CD4-positive, alpha-beta T cell treated with Interleukin-17A for 1 hour (primary cell): ENCODE results near the gene LENEP.

Experiments used
- DNase-seq: peaks from one replicate; pipeline ENCODE4 v3.0.0-alpha.2; 2020

Gene LENEP, protein sequence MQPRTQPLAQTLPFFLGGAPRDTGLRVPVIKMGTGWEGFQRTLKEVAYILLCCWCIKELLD

DNA sequence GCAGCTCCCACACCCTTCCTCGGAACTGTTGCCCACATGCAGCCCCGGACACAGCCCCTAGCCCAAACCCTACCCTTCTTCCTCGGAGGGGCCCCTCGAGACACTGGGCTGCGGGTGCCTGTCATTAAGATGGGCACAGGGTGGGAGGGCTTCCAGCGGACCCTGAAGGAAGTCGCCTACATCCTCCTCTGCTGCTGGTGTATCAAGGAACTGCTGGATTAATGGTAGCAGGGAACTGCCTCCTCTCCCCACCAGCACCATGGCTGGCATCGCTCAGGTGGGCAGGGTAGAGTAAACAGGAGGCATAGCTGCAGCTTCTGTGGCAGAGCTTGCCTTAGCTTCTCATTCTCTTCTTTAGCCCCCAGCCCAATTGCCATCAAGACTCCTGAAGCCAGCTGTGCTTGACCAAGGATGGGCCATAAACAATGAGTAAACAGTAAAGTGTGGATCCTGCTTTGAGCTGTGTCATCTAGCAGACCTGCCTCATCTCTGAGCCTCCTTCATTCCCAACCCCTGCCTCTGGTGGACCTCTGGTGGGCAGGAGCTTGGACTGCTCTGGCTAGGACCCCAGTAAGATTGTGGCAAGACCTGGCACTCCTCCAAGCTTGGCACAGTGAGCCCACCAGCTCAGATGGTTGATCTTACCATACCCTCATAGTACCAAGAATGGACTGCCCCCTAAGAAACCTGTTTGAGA is at the start of gene LENEP:
Gene LENEP, plus strand, starts transcription at position 15 of the 697 bp plus-strand sequence. Its CDS starts 22 bp downstream, at position 37.
- DNase-seq = no peak

DNA sequence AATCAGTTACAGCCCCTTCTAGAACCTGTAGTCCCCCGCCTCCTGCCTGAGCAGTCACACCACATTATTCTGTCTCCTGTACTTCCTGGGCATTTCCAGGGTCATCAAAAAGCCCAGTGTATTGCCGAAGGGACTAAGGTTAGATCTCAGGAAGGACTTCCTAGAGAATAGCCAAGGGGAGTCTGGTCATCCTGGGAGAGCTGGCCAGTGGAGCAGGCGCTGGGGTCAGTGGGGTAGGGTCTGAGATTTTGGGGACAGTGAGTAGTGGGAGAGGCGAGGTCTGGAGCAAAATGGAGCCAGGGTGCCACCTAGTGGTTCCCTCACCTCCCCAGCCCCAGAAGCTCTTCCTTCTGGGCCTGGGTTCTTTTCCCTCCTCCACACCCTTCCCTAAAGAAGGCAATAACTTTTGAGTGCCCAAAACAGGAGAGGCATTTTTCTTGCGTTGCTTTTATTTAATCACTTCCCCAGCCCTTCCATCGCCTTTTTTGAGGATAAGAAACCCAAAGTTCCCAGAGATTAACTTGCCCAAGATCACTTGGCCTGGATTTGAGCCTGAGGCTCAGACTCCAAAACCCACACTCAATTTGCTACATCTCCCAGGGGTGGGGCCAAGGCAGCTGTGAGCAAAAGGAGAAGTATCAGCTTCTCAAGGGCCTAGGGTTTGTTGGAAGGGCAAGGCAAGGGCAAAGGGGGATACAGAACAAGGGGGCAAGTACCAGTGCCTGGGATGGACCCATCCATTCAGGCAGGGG is 49.6 kb upstream of the LENEP start:
- peak; percentile 53 for DNase-seq

DNA sequence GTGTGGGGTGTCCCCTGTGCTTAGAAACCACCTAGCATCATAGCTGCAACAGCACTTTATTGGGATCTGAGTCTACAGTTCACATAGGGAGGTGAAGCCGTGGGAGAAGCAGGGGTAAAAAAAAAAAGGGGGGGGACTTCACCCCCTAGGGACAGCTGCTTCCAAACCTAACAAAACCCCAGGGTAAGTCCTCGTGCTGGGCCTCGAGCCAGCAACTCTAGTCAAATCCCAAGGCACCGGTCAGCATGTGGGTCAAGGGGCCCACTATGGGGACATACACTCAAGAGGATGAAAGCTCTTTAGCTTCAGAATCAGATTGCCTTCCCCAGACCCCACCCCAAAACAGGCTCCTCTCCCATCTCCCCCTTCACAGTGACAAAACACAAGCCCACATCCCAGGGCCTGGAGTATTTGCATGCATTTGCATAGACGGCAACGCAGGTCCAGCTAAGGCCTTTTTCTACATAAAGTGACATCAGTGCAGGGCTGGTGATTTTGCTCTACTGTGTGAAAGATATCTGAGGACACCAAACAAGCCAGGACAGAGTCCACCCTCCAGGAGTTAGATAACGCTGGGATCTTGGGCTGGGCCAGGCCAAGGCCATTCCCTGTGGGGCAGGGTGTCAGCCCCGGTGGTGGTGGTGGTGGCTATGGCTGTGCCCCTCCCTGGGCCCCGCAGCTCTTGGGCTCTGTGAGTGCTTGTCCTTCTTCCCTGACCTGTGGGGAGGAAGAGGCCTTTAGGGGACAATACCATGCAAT is 48.8 kb upstream of the LENEP start:
- DNase-seq = no peak

DNA sequence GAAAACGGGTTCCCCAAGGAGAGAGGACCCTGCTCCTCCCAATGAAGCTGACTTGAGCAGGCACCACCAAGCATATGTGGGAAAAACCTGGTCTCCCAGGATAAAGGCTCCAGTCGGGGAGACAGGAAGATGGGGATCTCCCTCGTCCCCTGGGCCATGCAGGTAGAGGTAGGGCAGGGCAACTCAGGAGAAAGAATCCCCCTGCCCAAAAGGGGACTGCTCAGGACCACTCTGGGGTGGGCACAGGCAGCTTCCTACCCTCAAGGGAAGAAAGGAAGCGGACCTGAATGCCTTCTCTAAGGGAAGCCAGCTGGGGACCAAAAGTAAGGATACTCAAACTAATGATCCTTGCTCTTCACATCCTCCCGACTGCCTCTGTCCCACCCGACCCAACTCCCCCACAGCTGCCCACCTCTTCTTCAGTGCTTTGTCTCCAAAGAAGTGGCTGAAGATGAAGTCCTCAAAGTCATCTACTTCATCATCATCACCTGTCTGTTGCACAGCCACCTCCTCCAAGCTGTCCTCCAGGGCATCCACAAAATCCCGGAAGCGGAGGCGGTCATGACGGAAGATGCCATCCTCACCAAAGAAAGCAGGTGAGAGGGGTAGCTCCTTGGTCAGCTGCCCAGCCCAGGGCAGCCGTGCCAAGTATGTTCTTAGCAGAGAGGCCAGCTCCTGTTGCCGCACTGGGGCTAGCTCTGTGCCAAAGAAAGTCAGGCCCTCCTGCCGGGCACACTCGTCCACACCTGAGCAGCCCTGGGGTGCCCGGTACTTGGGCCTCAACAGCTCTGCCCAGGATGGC is 48.0 kb upstream of the LENEP start:
- DNase-seq = no peak

DNA sequence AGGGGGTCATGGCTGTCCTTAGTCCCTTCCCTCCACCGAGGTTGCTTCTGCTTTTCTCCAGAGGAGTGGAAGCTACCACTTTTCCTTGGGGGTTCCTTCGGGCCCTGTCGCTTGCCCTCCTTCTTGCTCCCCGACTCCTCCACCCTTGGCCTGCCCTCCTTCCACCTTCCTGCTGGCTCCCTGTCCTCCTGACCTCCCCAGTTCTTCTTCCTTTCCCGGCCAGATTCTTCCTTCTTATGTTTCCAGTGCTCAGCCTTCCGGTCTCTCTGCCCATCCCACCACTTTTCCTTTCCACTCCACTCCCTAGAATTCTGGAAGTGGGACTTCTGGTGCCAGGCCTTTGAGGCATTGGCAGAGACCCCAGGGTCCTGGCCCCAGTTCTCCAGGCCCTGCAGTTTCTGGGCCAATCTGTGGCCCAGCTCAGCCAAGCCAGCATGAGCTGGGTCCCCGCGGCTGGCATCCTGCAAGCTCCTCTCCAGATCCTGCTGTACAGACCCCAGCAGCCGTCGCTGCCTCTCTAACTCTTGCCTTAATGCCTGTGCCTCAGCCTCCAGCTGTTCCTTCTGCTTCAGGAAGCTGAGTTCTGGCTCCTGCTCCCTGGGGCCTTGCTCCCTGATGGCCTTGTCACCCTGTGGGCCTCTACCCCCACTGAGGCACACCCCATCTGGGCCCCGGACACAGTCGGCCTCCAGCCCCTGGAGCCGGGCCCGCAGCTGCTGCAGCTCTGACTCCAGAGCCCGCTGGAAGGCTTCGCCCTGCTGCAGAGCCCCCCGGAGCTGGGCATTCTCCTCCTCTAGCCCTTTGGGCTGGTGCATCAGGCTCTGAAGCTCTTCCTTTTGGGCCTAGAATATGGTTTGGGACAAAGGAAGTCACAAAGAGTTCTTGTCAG is 47.2 kb upstream of the LENEP start:
- DNase-seq = no peak

DNA sequence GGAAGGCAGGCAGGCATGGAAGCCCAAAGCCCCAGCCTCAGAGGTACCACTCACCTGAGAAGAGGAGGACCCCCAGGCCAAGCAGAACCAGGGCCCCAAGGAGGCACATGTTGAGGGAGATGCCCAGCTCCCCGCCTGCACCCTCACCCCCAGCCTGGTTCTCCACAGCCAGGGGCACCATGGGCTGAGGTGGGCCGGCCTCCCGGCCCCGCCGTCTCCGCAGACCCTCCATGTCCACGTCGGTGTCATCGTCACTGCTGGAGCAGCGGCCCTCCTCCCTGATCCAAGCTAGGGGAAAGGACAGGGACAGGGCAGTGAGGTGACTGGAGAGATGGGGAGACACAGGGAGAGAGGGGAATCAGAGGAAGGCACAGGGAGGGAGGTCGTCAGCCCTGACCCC is 45.3 kb upstream of the LENEP start:
- DNase-seq = no peak

DNA sequence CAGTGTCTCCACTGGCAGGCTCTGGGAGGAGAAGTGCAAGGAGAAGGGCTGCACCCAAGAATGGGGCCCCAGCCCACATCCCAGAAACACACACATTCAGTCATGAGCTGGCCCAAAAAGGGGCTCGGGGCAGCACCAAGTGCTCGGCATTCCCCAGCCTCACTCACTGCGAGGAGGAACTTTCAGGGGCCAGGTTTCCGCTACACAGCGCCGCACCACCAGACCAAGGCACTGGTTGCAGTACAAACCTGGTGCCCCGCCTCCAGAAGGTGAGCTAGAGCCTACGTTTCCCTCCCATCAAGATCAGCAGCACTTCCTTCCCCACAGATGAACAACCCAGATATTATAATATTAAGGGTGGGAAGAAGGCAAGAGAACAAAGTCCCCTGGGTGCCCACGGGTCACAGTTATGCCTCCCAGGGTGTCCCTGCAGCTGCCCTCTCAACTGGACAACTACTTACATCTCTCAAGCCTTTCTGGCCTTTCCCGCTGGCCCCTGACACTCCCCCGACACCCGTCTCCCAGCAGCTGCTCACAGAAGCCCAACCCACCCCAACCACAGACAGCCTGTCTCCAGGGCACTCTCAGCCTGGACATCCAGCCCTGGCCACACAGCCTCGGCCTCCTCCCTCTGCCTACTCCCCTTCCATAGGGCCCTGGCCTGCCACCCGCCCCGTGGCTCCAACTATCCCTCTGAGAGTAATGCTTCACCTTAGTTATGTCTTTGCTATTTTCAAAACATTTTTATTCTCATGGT is 41.3 kb upstream of the LENEP start:
- peak; percentile 85 for DNase-seq

DNA sequence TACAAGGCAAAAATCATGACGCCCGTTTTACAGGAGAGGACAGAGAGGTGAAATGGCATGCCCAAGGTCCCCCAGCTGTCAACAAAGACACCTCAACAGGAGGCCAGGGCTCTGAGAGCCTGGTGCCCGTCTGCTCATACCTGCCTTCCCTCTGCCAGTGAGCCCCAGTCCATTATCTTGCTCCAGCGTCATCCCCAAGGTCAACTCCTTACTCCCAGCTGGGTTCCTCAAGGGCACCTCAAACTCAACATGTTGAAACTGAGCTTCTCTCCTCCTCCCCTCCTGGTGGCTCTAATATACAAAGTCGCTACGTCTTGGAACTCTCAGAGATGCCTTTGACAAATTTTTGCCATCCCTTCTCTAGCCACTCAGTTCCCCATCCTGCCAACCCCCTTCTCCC is 40.7 kb upstream of the LENEP start:
- DNase-seq = no peak

DNA sequence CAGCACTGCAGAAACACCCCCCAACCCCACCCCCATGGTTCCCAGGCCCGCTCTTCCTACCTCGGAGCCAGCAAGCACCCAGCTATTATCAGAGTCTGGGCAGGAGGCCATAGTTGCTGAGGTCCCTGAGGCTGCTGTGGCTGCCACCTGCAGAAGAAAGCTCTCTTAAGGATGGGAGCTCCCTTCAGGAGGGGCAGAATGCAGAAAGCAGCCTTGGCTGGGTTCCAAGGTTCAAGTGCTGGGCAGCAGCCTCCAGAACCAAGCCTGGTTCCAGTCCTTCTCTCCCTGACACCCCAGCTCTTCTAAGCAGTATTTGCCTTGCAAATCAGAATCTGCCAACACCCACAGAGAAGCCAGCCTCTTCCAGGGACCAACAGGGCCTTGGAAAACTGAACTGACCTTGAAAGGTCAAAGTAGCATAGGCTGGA is 39.8 kb upstream of the LENEP start:
- peak; percentile 38 for DNase-seq

DNA sequence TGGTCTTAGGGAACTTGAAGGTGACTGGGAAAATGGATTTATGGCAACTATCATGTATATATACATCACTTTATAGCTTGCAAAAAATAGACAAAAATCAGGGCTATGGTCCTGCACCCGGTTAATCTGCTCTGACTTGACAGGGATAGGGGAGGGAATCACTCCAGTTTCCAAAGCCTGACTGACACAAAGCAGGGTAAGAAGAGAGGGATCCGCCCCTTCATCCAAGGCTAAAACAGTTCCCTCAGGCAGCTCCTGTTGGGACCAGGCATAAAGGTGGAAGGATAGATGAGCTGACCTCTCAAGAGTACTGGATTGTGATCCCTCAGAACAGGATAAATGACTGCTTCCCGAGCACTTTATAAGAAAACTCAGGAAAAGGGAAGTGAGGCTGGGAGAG is 38.8 kb upstream of the LENEP start:
- peak; percentile 38 for DNase-seq

DNA sequence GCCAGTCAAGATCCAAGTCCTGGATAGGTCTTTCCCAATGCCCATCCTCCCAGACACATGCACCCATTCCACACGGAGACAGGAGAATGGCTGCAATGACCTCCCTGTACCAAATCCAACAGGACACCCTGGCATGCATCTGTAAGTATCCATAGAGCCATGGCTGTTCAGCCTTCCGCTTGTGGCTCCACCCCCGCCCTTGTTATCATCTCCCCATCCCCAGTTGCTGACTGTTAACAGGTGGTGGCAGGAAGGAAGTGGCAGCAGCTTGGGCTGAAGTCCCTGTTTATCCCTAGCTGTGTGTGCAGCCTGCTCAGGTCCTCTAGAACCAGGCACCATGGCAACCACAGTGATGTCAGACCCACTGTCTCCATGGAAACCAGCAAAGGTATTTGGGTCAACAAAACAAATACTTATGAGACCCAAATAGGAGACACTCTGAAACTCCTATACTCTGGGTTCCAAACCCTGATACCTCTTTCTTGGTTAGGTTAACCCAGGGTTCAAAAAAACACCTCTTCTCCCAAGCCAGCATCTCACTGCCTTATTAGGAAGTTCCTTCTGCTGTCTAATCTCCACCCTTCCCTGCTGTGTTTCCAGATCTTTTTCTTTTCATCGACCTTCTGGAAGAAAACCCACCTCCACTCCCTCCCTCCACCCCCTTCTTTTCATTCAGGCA is 38.2 kb upstream of the LENEP start:
- peak; percentile 99 for DNase-seq

DNA sequence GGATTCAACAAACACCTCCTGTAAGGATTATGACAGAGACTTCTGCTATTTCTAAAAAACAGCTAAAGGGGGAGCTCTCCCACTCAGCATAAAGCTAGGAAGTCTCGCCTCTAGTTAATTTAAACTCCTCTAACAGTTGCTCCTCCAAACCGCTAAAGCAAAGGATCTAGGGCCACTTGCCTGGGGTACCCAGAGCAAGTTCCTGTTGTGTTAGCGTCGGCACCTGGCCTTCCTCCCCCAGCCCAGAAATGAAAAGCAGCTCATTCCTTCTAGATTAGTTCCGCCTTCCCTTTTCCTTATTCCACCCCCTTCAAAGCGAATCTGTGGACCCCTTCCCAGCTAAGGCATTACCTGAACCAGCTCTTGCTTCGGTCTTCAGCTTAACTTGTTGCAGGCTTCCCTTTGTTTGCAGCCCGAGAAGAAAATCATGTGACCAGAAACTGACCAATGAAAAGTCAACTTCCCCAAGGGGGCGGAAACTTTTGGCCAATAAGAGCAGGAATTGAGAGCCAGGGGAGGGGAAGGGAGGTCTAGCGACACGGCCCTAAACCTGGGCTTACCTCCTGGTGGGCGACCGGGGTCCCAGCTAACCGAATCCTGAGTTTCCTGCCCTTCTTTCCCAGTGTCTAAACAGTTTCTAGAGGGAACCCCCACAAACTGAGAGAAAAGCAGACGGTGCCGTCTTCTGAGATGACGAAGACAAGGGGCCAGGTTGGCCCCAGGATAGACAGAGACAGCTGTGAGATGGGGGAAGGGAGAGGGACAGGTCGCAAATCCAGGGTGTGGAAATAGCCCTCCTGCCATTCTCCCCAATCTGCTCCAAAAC is 37.5 kb upstream of the LENEP start, which contains the start of gene PBXIP1:
Gene PBXIP1, minus strand, starts transcription at position 382 of the 826 bp plus-strand sequence. CDS start 2,378 bp downstream, outside the sequence.
- DNase-seq = peak; percentile 97

DNA sequence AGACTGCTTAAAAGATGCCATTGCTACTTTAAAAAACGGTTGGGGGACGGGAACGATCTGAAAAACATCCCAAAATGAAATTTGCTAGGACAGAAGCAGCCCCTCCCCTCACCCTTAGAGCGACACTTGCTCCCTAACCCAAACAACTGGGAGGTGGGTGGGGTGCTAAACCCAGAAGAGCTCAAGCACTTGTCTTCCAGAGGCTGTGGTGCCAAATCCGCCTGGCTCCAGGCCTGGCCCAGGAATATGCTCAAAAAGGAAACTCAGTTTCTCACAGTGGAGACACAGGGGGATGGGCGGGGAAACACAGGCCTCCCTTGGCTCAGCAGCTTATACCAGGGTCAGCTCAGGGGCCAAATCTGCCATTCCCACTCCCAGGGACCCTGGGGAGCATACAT is 36.8 kb upstream of the LENEP start:
- no peak for DNase-seq

DNA sequence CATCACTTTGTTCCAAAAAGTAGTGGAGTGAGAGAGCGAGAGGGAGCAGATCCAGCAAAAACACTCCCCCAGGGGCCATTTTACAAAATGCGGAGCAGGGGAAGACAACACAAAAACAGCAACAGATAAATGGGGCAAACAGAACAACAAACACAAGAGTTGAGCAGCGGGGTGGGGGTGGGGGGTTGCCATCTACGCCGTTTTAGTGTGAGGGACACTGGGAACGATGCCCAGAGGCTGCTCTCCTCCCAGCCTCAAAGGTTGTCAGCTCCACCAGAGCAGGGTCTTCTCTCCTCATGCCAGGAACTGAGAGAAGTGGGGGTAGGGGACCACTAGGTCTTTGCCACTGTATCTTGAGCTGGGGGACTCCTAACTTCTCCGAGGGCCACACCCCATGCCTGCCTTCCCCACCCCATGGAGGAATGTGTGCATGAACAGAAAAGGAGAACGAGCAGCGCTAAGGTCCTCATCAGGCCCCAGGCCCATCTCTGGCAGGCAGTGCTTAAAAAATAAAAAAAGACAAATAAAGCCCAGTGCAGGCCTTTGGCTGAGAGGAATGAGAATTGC is 36.2 kb upstream of the LENEP start:
- no peak for DNase-seq

DNA sequence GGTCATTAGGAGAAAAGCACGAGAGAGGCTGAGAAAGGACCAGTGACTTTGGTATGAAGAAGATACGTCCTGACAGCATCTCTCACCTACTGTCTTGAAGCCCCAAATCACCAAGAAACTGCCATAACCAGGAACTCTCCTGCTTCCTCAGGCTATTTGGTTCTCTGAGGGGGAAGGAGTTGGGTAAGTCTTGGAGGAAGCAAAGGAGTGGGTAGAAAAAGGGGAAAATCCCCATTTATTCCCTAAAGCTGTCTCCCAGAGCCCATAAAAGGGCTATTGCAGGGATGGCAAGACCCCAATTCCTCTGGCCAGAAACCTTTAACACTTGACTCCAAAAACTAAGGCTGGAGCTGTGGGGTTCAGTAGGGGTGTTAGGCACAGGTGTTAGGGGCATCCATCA is 35.4 kb upstream of the LENEP start:
- no peak for DNase-seq

DNA sequence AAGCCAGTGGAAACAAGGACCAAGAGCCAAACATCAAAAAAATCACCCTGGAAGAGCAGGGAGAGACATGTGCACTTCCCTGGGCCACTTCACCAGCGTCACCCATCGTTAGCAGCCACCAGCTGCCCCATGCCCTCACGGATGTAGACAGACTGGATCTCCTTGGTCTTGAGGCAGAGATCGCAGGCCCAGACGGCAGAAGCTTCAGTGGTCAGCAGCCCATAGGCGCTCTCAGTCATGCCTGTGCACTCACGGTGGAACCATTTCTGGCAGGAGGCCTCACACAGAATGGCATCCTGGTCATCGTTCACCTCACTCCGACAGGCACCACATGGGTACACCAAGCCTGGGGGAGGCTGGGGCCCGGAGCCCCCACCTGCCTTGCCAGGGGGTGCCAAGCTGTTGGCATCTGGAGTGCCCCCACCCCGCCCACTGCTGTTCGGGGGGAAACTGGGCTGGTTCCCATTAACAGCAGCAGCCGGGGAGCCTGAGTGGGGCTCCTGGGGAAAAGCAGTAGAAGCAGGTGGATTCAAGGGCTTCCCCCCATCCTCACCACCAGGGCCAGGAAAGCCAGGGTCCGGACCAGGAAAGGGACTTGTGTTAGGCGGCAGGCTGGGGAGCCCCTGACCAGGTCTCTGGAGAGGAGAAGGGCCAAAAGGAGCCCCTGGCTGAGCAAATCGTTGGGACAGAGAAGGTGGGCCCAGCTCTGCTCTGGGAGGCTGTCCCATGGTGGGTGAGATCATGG is 34.5 kb upstream of the LENEP start:
- DNase-seq = no peak

DNA sequence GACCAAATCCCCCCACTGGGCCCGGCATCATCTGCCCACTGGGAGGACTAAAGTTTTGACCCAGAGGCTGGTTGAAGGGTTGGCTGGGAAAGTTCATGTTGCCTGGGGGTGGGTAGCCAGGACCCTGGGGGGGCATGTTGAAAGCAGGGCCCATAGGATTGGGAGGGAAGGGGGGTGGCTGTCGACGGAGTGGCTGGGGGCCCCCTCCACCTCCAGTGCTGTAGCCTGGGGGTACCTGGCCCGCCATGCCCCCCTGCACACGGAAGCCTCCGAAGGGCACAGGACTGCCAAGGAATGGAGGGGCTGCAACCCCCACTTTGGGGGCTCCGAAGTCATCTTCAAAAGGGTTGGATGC is 34.0 kb upstream of the LENEP start:
- DNase-seq = no peak

DNA sequence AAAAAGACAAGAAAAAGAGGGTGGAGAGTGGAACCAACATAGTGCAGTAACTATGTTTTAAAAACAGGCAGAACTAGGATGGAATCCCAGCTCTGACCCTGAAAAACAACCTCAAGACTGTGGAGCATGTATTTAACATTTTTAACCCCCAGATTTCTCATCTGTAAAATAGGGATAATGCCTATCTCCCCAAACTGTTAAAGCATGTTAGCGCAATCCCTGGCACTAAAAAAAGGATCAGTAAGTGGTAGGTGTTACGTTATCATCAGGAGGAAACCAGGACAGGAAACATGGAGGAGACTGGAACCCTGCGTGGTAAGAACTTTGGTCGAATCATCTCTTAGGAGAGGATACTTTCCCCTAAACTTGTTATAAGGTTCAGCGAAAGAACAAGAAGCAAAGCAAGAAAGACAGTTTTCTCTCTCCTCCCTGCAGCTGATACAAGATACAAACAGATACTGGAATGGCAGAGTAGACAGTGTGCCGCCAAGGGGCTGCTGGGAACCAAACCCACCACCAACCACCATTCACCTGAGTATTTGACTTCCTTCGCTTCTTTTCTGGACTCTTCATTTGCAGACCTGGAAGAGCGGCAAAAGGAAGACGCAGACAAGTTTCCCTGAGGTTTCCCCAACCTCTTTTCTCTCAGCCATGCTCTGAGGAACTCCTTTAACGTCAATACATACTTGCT is 32.8 kb upstream of the LENEP start:
- DNase-seq = no peak
